GM21723 (cell line): ENCODE data around the gene NTF3.

Experiments
- ATAC-seq: cut with Tn5 transposase; IDR thresholded peaks from one replicate; pipeline ENCODE4 v1.9.1; 2021; ENCODE audit warnings: mild to moderate bottlenecking, moderate library complexity; ENCODE audit not compliant: unreplicated experiment

Gene NTF3

DNA sequence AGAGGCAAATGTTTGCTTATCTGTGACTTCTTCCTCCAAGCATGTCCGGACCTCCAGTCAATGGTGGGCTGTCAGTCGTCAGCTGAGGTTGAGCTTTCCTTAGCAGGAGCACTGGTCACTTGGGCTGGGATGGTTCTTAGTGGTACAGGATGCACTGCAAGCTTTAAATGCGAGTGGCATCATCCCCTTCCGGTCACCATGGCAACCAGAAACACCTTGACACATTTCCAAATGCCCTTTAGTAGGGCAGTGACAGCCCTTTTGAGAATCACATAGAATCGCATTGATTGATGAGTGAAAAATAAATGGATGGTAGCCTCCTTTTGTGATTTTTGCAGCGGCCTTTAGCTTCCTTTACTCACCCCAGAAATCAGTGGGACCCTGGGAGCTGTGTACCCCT is 24.1 kb downstream of the NTF3 start:
- ATAC-seq = no peak

DNA sequence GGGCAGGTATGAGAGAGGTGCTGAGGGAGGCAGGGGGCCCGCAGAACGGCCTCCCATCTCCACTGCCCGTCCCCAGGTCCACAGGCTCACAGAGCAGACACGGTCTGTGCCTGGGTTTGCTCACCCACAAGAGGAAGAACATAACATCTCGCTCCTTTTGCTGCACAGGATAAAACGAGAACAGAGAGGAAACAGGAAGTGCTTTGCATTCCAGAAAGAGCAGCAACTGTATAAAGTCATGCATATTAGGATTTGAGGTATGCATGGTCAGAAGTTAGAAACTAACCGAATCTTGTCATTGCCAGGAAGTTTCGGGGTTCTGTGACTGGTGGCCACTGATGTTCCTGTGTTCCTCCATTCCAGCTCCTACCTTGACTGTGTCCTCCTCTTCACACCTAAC is 25.0 kb downstream of the NTF3 start:
- no peak for ATAC-seq

DNA sequence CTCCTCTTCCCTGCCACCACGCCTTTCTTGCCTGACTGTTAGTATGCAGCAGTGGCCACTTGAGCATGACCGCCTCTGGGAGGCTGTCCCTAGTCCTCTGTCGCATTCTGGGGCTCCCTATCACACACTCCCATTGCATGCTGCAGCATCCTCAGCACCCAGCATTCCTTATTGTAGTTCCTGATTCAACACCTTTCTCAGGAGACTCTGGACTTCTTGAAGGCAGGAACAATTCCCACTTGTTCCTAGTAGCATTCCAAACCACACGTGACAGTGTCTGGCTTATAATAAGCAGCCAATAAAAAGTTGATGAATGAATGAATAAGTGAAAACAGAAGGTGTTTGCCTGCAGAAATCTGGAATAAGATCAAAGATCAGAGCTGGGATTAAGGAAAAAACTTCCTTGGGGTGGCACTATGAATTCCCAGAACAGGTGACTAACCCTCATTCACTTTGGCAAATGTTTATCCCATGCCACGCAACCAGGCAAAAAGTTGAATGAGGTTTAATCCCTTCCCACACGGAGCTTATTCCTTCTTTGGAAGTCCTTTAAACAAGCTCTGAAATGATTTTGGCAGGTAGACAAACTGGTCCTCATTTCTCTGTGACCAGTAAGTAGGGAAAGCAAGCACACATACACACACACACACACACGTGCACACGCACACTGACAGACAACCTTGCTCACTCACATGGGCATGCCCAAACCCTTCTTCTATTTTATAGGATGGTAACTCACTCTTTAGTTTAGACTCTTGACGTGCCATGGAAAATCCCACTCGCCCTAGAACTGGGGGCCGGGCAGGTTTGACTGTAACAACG is 26.5 kb downstream of the NTF3 start:
- no peak for ATAC-seq

DNA sequence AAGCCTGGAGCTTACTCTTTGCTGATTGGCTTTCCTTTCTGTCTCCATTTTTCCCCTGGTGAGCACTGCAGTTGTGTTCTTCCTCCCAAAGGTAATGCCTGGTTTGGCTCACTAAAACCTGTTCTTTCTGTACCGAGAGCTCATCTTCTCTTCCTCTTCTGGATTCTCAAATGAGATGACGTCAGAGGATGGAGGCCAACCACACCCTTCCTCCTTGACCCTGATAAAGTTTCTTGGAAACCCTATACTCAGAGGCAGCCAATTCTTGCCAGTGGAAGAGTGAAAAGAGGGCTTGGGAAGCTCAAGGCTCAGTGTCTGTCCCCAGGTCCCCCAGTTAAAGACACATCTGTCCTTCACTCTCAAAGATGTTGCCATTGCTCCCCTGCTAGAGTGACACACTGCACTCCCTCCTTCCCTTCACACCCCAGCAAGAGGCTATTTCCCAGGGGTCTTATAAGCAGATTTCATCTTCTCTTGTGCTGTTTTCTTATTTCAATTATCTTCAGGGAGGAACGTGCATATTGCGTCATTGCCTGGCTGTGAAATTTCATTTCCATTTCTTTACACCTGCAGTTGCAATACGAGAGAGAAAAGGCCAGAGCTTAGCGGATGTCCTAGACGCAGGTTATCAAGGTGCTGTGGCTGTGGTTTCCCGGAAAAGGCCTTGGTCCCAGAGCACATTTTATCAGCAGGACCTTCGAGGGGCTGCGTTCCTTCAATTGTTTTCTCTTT is 27.3 kb downstream of the NTF3 start:
- ATAC-seq = no peak

DNA sequence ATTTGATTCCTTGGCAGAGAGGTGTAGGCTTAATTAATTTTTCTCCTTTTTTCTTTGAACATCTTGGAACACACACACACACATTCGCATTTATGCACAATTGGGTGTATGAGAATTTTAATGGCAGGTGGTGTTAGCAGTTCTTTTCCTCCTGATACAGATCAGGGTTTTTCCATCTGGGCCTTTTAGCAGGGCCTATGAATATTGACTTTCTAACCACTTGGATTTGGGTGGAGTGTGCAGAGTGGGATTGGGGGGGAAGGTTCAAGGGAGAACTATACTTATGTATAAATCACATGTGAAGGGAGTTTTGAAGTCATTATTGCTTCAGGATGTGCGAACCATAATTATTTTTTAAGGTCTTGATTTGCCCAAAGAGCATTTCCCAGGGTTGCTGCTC is 28.9 kb downstream of the NTF3 start:
- no peak for ATAC-seq

DNA sequence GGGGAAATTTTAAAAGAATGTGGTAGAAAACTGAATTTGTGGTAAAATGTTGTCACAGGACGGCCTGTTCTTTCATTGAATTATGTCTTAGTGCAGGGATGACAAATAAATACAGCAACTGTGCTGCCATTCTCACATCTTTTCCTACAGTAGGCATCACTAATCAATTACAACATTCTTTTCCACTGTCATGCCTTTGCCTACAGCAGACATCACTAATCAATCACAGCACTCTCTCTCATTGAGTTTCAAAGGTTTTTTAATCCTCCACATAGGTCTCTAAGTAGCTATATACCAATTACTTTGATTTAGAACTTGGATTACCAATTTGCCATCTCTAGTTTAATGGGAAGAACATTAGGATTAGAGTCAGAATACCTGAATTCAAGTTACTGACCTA is 30.1 kb downstream of the NTF3 start:
- no peak for ATAC-seq

DNA sequence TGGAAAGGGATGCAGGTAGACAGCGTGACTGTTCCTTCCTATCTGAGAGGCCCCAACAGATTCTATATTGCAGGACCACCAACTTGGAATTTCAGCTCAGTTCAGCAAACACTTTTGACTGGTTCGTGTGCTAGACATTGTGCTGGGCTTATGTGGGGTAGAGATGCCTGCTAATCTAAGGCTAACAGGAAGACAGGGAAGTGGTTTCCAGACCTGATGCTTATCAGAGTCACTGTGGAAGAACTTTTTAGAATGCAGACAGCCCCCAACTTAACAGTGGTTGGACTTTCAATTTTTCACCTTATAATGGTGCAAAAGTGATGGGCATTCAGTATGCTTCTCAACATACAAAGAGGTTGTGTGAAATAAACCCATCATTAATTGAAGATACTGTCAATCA is 32.2 kb downstream of the NTF3 start:
- ATAC-seq = no peak

DNA sequence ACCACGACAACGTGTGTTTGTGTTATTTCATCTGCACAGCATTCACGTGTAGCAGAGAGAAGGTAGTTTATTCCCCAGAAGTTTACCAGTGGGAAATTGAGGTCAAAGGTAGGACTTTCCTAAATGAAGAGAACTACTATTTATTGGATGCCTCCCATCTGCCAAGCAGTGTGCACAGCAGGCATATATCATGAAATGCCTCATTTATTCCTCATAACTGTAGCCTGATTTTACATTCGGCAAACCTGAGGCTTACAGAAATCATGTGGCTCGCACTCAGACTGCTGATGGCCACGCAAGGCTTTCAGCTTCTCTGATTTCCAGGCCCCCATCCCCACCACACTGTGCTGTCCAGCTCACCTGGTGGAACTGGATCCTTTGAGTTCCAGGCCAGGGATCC is 33.5 kb downstream of the NTF3 start:
- no peak for ATAC-seq

DNA sequence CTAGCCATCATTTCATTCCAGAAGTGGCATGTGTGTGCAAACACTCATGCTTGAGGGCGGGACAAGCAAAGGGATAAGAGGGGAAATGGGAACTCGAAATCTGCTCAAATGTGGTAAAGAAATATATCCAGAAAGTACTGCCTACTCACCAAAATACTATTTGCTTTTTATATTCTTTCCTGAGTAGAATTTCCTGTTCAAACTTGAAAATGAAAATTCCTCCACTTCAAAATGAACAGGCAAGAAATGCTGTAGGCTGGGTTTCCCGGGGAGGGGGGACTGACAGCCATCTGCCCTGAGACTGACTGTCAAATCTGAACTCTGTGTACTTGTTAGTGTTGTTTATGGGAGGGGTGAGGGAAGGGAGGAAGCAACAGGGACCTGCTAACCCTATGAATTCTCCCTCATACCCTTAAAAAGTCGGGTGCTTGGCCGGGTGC is 34.6 kb downstream of the NTF3 start:
- no peak for ATAC-seq

DNA sequence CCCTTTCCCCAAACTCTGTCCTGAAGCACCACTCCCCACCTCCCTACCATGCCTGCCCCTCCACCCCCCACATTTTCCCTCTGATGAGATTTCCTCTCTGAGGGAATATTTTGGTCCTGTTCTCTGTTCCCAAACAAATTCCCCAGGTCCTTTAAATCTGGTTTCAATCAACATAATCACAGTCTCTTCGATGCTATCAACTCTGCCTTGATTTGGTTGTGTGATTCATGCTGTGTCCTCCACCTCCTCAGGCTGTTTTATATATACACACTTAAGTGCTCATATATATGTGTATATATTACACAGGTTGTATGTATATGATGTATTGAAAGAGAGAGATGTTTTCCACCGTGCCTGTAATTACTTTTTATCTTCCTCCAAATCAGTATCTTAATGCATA is 36.0 kb downstream of the NTF3 start:
- ATAC-seq = no peak

DNA sequence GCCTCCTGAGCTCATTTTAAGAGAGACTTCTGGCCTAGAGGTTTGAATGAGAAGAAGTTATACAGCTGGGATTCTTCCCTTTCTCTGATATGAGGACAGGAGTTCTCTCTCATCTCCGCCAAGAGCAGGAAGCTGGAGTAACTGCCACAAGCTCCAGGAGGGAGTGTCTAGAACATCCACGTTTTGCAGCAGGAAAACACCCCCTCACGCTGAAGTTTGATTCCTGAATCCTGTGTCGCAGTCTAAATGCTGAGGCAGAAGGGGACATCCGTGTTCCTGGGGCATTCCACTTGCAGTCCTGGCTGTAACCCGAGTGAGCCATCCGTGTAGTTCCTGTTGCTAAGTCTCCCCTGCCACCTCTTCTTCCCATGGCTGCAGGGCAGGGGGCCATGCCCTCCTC is 38.3 kb downstream of the NTF3 start:
- no peak for ATAC-seq

DNA sequence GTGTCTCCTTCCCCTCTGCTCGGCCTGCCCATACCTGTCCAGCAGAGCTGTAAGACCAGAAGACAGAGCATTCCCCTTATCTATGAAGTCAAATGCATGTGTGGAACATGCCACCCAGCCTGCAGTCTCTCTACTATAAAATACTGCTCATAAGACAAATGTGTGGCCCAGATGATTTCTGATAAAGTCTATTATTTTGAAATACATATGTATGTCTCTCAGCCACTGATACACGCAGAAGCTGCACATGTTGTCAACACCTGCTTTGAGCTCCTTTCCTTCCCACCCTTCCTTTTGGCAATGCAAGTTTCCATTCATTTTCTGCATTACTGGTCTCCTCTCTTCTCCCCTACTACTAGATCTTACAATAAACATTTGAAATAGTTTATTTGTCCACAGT is 38.8 kb downstream of the NTF3 start:
- ATAC-seq = no peak

DNA sequence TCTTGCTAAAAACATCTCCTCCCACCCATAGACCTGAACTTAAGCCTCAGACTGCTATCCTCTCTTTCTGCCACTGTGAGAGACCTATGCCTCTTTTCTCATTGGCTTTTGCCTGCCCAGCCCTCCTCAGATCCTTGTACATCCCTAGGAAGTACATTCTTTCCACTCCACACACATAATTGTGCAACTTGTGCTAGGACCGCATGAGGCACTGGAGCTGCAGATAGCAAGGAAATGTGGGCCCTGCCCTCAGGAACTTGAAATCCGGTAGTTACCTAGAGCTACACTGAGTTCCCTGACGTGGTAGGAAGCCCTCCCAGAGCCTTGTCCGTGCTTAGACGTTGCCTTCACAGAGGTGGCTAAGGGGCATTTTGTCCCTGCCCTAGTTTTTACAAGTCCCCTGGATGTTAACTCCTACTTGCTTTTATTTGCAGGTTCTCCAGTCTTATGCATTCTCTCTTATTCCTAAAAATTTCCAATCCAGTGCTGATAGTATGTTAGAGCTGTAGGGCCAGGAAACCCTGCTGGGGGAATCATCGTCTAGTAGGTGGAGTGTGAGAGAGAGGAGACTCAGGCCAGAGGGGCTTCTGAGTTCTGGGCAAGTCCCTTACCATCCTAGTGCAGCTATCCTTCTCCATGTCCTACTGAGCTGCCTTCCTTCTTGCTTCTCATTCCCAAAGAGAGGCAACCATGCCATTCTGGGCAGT is 41.3 kb downstream of the NTF3 start:
- ATAC-seq = no peak

DNA sequence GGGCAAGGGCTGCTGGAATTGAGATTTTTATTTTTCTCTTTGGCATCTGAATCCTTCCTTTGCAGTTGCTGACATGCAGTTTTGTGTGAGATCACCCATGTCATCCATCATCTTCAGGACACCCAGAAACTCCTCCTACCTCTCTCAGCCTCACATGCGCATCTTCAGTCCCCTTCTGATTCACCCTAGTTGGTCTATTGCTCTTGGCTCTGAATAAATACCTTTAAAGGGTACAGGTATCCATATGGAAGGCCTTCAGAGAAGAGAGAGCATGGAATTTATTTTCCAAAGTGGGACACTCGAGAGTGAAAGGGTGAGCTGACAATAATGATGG is 41.8 kb downstream of the NTF3 start:
- no peak for ATAC-seq

DNA sequence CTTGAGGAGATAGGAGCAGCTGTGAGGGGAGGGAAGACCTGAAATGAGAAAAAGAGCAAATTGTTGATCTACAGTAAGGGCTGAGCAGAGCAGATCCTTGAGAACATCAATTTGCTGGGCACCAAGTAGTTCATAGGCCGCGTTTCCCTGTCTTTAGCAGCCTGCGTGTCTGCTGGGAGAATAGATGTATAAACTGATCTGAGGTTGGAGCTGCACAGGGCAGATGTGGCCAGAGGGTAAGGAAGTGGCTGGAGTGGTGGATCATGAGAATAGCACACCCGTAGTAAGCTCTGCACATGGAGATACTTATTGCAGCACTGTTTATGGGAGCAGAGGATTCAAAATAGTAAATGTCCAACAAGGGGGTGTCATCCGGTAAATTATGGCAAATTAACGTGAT is 44.4 kb downstream of the NTF3 start:
- no peak for ATAC-seq

DNA sequence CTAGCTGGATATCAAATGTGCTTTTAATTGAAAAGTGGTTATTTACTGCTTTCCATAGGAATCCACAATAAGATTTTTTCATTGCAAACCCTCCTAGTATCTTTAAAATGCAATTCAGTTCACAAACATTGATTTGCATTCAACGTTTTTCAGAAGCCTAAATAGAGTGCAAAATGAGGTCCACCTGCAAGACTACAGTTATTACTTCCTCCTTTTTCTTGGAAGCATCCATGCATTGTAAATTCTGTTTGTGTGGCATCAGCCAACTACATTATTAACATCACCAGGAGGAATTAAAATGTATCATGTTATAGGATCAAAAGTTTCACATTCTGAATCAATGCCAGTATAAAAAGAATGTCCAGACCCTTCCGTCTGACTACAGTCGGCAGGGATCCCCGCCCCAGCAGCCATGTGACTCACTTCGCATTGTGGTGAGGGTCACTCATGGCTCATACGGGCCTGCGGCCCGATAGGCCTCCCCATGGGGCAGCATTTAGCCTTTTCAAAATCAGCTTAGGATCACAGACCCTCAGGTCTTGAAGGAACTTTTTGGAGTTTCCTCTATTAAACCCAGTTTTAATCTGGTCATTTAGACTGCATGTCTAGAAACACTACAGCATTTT is 46.3 kb downstream of the NTF3 start:
- ATAC-seq = no peak

DNA sequence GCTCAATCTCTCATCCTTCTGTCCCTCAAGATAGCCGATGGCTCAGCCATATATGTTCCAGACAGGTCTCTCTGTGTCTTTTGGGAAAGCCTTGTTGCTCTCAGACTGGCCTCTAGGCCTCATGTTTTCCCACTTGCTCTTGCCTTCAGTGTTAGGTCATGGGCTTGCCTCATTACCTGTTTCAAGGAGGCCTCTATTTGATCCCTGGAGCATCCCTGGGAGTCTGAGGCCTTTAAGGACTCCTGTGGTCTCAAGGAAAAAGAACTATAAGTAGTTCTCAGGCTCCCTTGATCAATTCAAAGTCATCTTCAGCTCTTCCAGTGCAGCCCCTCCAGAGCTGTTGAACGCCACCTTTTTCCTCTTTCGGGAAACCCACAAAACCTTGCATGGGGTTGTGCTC is 47.9 kb downstream of the NTF3 start:
- no peak for ATAC-seq

DNA sequence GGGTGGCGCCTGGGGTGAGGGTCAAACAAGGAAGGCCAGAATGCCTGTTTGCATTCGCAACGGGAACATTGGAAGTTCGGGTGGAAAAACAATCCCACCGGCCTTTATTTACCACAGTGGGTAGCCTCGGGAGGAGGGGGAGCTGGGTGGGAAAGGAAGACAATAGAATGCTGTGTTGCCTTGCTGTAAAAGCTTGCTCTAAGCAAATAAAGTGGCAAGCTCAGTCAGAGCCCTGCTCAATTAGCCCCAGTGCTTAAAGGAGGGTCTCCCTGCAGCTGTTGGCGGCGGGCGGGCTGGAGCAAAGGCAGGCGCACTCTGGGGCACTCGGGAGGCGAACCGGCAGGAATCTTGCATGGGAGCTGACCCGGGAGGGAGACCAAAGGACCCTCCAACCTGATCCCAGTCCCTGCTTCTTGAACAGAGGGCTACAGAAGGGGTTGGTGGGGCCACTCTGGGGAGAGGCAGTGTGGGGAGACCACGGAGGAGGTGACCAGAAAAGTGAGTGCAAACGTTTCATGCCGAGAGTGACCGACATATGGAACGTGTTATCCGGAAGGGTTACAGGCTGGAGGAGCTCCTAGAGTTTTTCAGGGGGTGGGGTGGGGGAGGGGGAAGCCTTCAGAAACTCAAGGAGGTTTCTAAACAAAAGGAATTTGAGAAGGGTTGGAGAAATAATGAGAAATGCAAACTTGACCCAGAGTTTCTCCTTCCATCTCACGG is 48.5 kb downstream of the NTF3 start:
- no peak for ATAC-seq

DNA sequence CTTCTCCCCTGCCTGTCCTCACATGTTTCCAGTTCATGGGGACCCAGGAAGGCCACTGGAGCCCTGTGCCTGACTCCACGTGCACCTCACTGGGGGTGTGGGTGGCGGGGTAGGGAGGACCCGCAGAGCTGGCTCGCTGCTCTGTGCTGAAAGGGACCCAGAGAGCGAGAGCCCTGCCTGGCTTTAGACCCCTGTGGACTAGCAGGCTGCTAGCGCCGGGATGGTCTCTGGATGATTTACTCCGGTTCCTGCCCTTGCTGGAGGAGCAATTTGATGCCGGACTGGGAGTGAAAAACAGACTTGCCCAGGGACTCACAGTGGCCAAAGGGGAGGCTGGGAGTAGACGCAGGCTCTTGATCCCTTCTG is 49.0 kb downstream of the NTF3 start:
- ATAC-seq = no peak

DNA sequence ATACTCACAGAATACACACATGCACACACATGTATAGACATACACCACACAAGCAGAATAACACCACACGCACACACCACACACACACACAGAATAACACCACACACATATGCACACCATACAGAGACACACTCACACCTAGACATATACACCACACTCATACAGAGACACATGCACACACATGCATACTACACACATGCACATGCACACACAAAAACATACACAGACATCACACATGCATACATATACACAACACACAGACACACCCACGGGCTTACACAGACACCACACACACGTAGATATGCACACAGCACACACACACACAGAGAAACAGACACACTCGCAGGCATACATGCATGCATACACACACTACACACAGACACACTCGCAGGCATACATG is 49.7 kb downstream of the NTF3 start:
- ATAC-seq = no peak

DNA sequence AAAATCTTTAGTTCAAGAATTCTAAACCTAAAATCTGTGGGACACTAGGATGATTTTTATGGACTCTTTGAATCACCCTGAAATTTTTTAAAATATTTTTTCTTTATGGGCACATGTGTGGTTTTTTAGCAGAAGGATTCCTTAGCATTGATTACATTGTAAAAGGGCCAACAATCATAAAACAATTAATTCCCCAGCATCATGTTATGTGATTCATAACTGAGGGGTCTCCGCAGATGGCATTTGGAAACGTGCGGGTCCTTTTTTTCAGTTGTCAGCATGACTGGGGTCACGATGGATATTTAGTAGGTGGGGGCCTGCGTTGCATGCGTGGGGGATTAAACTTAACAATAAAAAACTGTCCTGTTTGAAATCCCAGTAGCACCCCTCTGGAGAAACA is 52.5 kb downstream of the NTF3 start:
- no peak for ATAC-seq
